ENCODE data around the gene ACTBL2.
"Not testable (repeated sequence)": the region's sequence is repeated elsewhere in the genome, so short reads cannot be mapped to it uniquely, and the experiment has no call there.

The ACTBL2 gene

DNA sequence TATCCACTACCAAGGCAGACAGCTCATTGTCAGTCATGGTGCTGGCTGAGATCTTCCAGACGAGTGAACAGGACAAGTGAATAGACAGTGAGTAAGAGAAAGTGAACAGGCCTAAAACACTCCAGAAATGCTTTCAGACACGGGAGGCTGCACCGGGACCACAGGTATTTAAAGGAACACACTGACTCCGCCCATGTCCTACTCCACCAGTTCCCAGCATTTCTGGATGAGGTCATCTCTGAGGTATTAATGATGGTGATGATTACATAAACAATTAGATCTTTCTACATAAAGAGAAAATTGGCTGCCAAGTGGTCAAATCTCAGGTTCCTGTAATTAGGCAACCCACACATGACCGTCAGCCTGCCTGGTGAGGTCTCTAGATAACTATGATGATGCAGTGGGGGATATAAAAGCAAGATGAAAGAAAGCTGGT lies at the start of gene ACTBL2:
Gene ACTBL2 (minus strand): TSS at position 141 of the 436 bp plus-strand sequence. CDS start 104 bp downstream, at position 37.
- DNase-seq: no peak

DNA sequence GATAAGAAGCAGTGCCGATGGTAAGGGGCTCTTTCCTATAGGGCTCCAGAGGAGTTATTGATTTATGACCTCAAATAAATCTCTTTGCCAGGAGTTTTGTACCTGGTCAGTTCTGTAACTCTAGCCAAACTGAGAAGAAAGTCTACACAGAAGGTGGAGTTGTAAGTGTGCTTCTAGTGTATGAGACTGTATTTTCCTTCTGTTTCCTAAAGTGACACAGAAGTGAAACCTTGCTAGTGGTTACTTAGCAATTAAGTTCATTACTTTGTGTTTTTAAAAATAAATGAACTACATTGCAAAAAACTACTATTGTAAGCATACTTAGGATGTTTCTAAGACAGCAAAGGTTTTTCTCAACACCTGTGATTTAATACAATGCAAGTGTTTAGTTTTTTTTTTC lies 48.7 kb upstream of the ACTBL2 start:
- no peak for DNase-seq

DNA sequence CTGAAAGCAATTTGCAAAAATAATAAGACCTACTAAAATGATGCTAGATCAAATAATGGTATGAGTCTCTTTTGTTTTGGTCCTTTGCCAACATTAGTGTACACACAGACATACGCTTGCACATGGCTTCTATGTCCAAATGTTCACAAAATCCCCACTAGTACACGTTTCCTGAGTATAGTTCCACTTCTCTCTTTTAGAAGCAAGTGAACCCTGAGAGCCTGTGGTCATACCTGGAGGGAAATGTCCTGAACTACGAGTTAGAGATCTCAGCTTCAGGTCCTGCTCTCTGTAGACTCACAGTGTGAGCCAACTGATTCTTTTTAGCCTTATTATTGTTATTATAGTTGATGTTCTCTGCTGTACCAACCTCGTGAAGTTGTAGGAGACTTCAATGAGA lies 47.3 kb upstream of the ACTBL2 start:
- no peak for DNase-seq

DNA sequence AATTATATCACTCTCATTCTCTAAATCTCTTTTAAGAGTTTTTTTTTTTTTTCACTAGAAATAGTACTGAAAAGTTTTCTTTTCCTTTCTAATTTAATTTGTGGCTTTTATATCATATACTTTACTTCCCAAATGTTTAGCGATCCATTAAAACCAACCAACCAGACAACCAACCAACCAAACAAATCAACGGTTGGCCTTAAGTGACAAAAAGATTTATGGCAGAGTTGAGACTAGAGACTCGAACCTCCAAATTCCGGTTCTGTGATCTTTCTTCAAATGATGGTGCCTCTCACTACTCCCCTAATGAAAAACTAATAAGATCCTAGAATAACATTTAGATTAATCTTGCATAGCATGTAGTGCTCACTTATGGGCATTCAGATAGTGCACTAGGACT lies 45.3 kb upstream of the ACTBL2 start:
- DNase-seq: no peak

DNA sequence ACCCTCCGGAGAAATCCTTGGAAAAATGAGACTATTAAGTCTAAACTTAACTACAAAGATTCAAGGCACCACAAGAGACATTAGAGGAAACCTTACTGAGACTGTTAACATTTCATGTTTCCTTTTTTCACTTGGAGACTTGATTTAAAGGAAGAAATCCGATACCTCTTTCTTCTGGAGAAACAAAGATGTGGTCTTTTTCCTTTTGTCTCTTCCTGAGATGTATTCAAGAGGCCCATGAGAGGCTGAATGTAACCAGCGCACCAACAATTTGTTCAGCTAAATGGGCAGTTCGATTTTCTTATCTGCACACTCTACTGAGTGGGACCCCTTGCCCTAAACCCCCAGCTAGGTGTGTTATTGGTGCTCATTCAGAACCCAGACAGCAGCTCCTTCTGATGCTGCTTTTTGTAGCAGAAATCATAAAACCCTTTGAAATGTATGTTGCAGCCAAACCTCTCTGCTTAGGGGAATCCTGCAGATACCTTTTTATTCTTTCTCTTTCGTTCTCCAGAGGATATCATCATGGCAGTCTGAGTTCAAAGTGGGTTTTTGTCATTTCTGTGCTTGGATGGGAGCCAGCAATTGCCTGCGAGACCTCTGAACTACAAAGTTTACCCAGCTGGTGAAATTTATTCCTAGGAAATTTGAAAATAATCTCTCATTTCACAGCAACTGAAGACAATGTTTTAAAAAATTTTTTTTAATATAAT lies 41.9 kb upstream of the ACTBL2 start:
- no peak for DNase-seq

DNA sequence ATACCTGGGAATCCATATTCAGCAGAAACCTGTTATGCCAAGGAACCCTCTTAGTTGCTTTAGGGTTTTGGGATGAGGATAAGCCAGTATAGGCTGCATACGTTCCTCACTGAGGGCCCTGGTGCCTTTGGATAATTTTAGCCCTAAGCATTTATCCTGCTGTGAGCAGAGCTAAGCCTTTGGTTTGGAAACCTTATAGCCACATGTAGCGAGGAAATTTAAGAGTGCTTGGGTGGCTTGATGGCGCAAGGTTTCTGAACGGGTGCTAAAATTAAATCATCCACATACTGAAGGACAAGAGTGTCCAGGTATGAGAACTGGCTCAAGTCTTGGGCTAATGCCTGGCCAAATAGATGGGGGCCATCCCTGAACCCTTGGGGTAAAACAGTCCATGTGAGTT lies 39.9 kb upstream of the ACTBL2 start:
- DNase-seq: not testable (repeated sequence)

DNA sequence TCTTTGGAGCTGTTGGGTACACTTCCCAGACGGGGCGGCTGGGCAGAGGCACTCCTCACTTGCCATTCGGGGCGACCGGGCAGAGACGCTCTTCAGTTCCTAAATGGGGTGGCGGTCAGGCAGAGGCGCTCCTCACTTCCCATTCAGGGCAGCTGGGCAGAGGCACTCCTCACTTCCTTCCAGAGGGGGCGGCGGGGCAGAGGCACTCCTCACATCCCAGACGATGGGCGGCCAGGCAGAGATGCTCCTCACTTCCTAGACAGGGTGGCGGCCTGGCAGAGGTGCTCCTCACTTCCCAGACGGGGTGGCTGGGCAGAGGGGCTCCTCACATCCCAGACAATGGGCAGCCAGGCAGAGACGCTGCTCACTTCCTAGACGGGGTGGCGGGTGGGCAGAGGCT lies 35.8 kb upstream of the ACTBL2 start:
- not testable (repeated sequence) for DNase-seq

DNA sequence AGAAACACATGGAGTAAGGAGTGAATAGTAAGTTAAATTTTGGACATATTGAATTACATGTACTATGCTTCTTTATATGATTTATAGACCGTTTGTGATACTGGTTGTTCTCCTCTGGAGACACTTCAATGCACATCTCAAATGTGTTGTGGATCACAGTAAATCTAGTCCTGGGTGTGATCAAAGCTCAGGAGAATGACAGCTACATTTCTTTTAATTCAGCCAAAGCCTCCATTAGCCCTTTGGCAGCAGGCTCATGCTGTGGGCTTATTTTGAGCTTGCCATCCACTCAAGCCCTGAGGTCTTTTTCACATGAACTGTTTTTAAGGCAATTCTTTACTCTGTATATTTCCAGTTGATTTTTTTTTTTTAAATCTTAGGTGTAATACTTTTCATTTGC lies 34.6 kb upstream of the ACTBL2 start:
- DNase-seq: no peak

DNA sequence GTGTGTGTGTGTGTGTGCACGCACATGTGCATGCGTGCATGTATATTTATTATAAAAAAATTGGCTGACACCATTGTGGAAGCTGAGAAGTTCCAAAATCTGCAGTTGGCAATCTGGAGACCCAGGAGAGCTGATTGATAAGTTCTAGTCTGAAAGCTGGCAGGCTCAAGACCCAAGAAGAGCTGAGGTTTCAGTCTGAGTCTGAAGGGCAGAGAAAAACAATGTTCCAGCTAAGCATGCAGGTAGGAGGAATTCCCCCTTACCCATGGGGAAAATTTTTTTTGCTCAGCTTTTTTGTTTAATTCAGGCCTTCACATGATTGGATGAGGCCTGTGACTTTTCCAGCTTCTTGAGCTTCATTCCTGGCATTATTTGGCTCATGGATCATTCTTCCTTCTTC lies 31.2 kb upstream of the ACTBL2 start:
- DNase-seq: no peak

DNA sequence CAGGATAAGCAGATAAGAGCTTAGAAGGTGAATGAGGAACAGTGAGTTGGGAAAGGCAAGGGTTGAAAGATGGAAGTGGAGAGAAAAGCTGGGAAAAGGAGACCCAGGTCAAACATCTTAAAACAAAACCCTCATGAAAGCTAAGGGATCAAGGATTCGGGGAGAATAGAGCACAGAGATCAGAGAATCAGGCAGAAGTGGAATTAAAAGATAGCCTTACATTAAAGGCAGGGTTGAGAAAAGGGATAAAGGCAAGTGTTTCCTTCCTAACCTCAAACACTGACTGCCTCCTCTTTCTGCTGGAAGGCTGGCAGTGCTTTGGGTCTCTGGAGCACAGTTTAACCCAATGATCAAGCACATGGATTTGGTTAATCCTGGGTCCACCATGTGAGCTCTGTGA lies 28.7 kb upstream of the ACTBL2 start:
- no peak for DNase-seq

DNA sequence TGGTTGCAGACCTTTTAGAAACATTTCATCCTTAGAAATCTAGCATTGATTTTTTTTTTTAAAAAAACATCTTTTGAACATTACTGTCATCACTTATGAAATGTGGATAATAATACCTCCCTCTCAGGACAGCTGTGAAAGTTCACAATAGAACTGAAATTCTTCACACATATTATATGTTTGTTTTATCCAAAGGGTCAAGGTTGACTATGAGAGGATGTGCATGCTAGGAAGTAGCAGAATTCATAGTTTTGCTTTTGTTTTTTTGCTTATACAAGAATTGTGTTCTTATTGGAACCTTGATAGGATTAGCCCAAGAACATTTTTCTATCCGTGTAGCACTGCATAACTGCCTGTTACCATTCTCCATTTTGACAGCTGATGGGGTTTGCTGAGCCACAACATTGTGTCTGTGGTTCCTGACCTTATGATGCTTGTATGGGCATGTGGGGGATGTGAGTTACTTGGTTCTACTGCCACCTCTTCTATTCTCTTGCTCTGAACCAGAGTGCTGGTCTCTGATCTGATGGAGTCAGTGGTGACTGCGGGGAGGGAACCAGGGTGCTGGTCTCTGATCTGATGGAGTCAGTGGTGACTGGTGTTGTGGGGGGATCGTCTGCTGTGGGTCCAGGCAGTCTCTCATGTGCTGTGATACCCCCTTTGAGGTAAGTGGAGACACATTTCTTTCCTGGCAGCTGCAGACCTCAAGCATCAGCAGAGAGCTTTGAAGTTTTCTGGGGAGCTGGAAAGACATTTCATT lies 27.1 kb upstream of the ACTBL2 start:
- DNase-seq: no peak

DNA sequence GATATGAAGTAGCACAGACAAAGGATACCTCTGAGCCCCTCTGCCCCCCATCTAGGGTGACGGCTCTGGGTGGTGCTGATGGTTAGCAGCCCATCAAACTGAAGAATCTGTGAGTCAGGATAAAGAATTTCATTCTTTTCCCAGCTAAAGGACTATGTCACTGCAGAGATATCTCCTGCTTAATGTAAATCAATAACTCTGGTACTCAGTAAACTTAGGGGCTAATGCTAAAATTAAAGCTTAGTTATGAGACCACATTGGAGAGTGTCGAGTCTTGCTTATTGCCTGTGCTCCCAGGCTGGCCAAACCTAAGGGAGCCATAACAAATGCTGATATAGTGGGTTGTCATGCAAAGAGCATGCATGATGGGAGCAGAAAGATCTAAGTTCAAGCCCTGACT lies 25.6 kb upstream of the ACTBL2 start:
- no peak for DNase-seq

DNA sequence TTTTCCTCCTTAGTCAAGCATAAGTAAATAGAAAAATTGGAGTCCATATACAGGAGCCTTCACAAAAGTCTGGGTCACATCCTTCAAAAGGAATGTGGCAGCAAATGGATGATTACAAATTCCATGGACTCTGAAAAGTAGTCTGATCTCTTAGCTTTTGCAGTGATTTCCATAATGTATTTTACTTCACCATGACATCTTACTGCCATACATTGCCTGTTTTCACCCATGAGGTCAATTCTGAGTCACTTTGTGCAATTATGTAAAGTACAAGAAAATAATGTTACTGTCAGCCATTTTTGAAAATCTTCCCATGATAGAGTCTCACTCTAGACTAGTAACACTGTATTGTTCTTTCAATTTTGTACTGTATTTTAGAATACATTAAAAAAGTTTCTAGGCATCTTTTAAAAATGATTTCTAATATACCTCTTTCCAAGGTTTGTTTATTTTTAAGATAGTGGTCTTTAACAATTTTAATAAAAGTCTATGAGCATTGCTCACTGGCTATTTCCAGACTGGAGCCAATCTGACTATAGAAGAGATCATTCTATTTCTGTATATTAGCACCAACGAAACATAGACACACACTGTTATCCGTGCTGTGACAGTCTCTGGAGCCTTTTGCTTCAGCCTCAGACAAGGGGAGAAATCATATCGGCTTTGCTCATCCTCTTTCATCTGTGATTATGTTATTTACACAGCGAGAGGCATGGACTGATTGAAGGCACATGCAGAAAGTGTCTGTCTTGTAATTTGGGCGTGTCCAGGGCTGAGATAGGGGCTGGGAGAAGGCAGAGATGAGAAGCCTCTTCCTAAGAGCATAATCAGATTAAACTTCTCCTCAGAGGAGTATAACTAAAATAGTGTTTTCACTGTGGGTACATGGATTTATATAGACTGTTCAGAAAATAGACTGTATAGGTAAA lies 22.9 kb upstream of the ACTBL2 start:
- no peak for DNase-seq

DNA sequence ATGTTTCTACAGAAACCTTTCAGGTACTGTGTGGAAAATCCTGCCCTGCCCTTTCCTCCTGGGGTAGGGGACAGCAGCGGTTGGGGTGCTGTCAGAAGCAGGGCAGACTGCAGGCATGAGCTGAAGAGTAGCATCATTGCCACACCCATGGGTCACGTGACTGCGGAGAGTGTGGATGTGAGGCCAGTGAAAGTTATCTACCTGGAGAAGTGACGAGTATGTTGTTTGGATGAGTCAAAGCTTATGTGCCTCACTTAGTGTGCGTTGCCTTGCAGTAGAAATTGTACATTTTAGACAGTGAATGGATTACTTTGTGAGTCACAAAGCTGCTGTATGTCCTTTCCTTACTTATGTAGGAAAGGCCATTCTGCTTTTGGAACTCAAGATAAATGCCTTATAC lies 21.7 kb upstream of the ACTBL2 start:
- no peak for DNase-seq

DNA sequence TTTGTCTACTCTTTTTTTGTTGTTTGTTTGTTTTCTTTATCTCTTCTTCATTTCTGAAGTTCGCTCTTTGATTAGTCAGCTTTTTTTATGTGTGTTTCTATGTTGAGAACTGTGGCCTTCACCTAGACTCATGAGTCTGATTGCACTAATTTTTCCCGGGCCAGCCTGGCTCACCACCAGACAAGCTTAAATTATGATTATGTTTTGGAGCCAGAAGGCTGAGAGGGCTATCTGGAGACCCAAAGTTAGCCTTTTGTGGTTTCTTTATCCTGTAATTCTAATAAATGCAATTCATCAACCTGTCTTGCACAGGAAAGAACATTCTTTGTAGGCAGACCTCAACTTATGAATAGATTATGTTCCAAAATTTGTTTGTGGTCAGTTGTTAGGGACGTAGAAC lies 20.8 kb upstream of the ACTBL2 start:
- no peak for DNase-seq

DNA sequence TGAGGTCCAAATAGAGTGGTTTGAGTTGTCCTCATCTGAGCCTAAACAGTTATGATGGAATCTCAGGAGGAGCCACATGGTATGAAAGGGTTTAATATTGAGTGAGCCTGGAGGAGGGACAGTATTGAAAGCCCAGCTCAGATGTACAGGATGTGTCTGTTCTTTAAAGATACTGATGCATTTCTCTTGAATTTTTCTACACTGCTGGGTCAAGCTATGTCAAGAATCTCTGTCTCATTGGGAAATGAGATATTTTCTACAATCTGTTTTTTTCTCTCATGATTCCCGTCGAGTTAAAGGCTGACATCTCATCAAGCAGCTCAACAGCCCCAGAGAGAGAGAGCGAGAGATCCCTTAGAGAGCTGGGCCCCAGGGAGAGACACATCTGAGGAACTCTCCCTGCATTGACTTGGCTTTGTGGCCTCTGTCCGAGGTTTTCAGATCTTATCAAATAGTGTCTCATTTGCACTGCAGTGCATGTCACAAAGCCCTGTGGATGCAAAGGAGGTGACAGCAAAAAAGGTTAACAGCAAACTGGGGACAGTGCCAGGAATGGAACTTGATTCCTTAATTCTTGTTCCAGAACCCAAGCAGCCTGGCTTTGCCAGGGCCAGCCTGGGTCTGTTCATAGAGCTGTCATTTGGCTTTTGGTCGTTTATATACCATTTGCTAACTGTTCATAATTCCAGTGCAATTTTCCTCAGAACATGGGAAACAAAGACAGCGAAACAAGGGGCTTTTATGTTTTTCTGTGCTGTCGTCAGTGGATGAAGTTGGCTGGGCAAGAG lies 19.0 kb upstream of the ACTBL2 start:
- no peak for DNase-seq

DNA sequence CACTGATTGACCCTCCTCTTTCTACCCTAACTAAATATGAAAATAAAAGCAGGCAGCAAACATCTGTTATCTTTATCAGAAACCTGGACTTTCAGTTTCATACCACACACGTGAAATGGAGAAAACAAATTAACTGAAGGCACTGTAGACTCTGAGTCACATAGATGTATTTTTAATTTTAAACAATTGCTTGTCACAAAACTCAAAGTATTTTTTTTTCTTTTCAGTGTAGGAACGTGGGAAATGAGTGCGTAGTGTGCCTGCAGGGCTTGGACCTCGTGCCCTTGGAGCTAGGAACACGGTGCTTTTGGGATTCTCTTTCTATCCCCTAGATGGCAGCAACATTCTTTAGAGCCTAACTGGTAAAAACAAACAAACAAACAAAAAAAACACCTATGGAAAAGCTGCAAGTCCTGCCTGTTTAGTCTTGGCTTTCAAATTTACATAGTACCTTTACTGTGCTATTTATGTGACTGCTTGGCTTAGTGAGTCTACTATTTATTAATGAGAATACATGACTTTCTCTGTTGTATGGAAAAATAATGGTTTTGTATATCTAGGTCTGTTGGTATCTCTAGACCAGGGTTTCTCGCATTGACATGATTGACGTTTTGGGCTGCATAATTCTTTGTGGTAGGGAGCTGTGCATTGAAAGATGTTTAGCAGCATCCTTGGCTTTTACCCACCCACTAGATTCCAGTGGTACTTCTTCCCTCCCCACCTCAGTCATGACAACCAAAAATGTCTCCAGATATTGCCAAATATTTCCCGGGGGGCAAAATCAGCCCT lies 16.8 kb upstream of the ACTBL2 start:
- no peak for DNase-seq

DNA sequence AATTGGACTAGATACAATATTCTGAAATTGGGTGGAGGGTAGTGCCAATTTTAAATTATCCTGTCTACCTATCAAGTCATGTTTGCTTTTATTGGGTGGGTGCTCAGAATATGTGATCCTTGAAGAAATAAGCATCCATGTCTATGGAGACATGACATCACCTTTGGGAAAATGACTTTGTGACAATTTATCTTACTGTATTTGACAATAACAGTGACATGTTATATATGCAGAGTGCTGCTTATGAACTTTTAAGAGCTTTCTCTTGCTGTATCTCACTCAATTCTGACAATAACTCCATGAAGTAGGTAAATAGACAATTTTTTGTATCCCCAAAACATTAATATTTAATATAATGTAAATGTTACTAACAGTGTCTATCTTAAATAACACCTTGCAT lies 15.1 kb upstream of the ACTBL2 start:
- DNase-seq: no peak

DNA sequence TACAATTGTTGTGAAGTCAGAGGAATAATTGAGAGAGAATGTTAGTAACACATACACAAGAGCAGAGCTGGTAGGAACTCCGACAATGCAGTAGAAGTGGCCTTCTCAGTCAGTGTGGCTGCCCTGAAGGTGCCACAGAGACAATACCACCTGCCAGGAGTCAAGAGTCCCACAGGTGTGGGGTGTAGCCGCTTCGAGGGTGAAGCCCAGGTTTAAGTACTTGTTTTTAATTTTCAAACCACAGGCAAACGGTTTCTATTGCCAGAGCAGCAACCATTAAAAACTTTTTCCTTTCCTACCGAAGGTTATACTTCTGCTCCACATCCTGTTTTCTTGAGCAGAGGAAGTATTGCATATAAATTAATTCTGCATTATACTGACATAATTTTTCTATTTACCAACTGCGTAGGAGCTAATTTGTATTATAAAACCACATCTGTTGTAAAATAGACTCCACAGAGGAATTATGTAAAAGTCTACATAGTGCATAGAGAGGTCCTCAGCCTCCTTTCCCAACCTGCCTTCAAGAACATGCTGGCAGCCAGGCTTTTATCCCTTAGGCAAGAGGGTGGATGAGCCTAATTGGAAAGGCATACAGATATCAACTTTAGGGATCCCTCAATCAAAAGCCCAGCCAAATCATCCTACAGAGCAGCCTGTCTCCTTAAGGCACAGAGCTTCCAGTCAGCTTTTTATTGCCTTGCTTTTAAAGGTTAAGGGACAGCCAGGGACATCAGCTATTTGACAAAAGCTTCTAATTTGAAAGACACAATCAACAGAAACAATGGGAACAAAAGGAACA lies 12.9 kb upstream of the ACTBL2 start:
- DNase-seq: no peak

Measured in activated CD4-positive, alpha-beta T cell treated with anti-CD3 and anti-CD28 coated beads for 4 hours (primary cell).